ENCODE data around the gene MPO. TPM values are rescaled to one million over a fixed set of nuclear protein-coding genes. Genes with fewer than 3 reads are reported as not detected.
A peak's percentile ranks its signal among the peaks of the same experiment; 100 is the strongest.

MPO gene
- total RNA-seq, 1 donor from 2014 or later: not detected

- no peak for TF ChIP-seq CTCF (IDR thresholded peaks at IDR 0.05)
- DNase-seq (ENCODE audit: low spot score): peak; percentile 81
- Mint-ChIP-seq H3K9me3 (ENCODE audit: low read depth) (no peaks in the 10 kb centered on the region), H3K36me3 (ENCODE audit: low read depth) (no peaks in the 10 kb centered on the region), H3K27me3 (ENCODE audit: low read depth) (peaks cover 35% of the 10 kb centered on the region), H3K27ac (ENCODE audit: unreplicated experiment) (no peak overlapping the region), H3K4me1 (ENCODE audit: low read depth) (no peaks in the 10 kb centered on the region), H3K4me3 (ENCODE audit: unreplicated experiment) (no peak overlapping the region)
Observed at GRCh38 chr17:58267347-58268324, 13.1 kb downstream of the MPO start.

GRCh38 chr17:58265902-58266875 lies 14.5 kb downstream of the MPO start:
- TF ChIP-seq CTCF (IDR thresholded peaks at IDR 0.05): no peak
- no peak overlapping the region for H3K27ac Mint-ChIP-seq (ENCODE audit: unreplicated experiment)
- H3K4me3 Mint-ChIP-seq (ENCODE audit: unreplicated experiment): no peak overlapping the region
- H3K9me3 Mint-ChIP-seq (ENCODE audit: low read depth): peaks cover under 1% of the 10 kb centered on the region
- H3K27me3 Mint-ChIP-seq (ENCODE audit: low read depth): peaks cover 43% of the 10 kb centered on the region
- DNase-seq (ENCODE audit: low spot score): peak; percentile 30
- H3K4me1 Mint-ChIP-seq (ENCODE audit: low read depth): no peaks in the 10 kb centered on the region
- H3K36me3 Mint-ChIP-seq (ENCODE audit: low read depth): no peaks in the 10 kb centered on the region

DNA sequence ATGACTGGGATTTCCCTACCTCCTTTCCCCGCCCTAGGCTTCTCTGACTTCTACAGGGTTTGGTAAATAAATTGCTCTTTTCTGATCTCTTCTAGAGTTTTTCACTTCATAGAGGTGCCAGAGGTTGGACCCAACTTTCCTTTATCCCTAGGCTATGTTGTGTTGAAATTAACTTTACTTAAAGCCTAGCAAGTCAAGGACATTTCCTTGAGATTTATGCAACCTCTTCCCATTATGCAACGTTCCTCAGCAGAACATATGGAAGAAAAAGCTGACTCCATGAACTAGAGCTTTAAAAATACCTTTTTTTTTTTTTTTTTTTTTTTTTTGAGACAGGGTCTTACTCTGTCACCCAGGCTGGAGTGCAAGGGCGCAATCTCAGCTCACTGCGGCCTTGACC lies 15.5 kb downstream of the MPO start:
- no peak for TF ChIP-seq CTCF (IDR thresholded peaks at IDR 0.05)
- H3K36me3 Mint-ChIP-seq (ENCODE audit: low read depth): peaks cover 2% of the 10 kb centered on the region
- H3K27ac Mint-ChIP-seq (ENCODE audit: unreplicated experiment): no peak overlapping the region
- H3K4me1 Mint-ChIP-seq (ENCODE audit: low read depth): no peaks in the 10 kb centered on the region
- no peak for DNase-seq (ENCODE audit: low spot score)
- H3K9me3 Mint-ChIP-seq (ENCODE audit: low read depth): peaks cover 10% of the 10 kb centered on the region
- H3K27me3 Mint-ChIP-seq (ENCODE audit: low read depth): peaks cover 49% of the 10 kb centered on the region
- H3K4me3 Mint-ChIP-seq (ENCODE audit: unreplicated experiment): no peak overlapping the region

DNA sequence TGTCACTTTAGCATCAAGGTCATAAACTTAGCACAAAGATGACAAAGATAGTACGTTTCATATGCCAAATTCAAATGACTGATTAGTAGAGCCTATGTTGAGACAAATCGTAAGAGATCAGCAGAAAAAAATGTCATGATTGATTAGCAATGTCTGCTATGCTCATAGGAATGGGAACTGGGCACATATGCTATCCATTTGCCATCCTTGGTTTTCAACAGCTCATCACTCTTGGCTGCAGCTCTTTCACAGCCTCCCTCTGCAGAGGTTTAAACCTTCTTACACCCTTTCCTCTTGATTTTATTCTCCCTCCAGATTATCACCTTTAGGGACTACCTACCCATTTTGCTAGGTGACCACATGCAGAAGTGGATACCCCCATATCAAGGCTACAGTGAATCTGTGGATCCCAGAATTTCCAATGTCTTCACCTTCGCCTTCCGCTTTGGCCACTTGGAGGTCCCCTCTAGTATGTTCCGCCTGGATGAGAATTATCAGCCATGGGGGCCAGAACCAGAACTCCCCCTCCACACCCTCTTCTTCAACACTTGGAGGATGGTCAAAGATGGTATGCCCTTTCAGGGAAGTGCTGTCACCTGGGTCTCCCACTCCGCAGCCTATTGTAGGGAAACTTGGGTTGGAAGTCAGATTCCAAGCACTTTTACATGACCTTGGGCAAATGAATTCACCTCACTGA lies 16.2 kb downstream of the MPO start:
- no peak for TF ChIP-seq CTCF (IDR thresholded peaks at IDR 0.05)
- H3K4me3 Mint-ChIP-seq (ENCODE audit: unreplicated experiment): no peak overlapping the region
- H3K36me3 Mint-ChIP-seq (ENCODE audit: low read depth): peaks cover 2% of the 10 kb centered on the region
- no peak overlapping the region for H3K27ac Mint-ChIP-seq (ENCODE audit: unreplicated experiment)
- peaks cover 11% of the 10 kb centered on the region for H3K9me3 Mint-ChIP-seq (ENCODE audit: low read depth)
- DNase-seq (ENCODE audit: low spot score): no peak
- no peaks in the 10 kb centered on the region for H3K4me1 Mint-ChIP-seq (ENCODE audit: low read depth)
- H3K27me3 Mint-ChIP-seq (ENCODE audit: low read depth): peaks cover 50% of the 10 kb centered on the region

Data from chondrocyte (in vitro differentiated cells).